Stimulated activated CD4-positive, alpha-beta T cell treated with anti-CD3 and anti-CD28 coated beads, Interleukin-1b, Interleukin-23, amount 100 ng/mL, for 24 hours (primary cell): Measurements from ENCODE around the gene KBTBD7.
"Not testable (repeated sequence)": the region's sequence is repeated elsewhere in the genome, so short reads cannot be mapped to it uniquely, and the experiment has no call there.

Experiments
- DNase-seq, 4 experiments: peaks; one replicate each; pipeline ENCODE4 v3.0.0-alpha.2; 2020; ENCODE audit warnings: low read depth in 4 of 4, low spot score in 1 of 4

The KBTBD7 gene

DNA sequence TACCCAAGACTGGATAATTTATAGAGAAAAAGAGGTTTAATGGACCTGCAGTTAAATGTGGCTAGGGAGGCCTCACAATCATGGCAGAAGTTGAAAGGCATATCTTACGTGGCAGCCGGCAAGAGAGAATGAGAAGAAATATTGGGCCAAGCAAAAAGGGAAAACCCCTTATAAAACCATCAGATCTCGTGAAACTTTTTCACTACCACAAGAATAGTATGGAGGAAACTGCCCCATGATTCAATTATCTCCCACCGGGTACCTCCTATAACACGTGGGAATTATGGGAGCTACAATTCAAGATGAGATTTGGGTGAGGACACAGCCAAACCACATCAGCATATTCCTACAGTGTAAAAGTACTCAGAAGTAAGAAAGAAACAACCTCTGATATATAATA, 4.7 kb upstream of the KBTBD7 start:
- DNase-seq = no peak

DNA sequence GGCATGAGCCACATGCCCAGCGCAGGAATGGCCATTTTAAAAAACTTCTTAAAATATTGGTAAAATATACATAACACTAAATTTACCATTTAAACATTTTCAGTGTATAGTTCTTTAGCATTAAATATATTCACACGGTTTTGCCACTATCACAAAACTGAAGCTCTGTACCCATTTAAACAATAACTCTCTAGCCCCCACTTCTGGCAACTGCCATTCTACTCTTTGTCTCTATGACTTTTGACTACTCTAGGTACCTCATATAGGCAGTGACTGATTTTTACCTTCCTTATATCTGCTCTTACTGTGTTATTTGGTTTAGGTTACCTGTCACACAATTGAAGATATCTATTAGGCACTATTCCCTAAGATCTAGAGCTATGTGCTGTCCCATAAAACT, 2.3 kb upstream of the KBTBD7 start:
- DNase-seq = no peak

GRCh38 chr13:41196011-41196410, 1.6 kb upstream of the KBTBD7 start:
- DNase-seq = no peak

DNA sequence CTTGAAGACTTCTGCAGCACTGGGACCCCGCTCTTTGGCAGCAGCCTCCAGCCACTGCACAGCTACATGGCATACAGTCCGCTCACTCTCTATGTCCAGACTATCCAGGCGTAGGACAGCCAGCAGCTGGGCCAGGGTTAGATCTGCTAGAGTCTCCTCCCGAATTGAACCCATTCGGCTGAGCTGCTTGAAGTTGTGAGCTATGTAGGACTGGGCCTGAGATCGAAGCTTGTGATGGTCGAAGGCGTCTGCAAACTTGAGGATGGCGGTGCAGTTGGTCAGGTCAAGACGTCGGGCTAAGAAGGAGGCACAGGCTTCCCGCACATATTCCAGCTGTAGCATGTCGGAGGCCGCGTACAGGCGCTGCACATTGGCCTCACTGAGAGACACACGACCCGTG, 900 bp downstream of the KBTBD7 start:
- no peak for DNase-seq

DNA sequence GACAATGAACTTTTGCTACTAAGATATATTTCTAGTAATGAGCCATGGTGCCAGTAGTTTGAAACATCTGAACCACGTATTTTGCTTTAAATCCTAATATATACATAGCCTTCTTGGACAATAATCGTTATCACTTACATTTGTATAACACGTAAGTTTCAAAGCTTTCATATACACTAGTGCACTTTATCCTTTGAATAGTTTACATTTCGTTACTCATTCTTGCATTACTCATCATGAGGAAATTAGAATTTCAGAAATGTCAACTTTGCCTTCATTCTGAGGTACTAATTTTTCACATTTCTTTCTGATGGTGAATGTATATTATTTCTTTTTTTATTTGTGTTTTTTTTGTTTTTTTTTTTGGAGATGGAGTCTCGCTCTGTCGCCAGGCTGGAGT, 5.8 kb downstream of the KBTBD7 start:
- no peak for DNase-seq

DNA sequence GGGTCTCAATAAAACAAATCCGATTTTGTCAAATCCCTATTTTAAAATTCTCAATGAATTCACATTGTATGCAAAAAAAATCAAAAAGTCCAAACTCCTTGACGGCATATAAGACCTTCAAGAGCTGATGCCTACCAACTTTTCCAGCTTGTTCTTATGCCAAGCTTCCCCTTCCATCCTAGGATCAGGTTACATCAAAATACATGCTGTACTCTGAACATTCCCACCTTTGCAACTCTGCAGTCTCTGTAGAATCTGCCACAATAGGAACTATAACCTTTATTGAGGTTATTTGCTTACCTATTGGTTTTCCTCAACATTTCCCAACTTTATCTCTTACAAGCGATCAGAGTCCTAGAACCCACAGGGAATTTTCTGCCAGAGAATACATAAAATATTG, 7.9 kb downstream of the KBTBD7 start:
- no peak for DNase-seq

GRCh38 chr13:41182231-41182630, 12.1 kb downstream of the KBTBD7 start:
- DNase-seq = no peak

DNA sequence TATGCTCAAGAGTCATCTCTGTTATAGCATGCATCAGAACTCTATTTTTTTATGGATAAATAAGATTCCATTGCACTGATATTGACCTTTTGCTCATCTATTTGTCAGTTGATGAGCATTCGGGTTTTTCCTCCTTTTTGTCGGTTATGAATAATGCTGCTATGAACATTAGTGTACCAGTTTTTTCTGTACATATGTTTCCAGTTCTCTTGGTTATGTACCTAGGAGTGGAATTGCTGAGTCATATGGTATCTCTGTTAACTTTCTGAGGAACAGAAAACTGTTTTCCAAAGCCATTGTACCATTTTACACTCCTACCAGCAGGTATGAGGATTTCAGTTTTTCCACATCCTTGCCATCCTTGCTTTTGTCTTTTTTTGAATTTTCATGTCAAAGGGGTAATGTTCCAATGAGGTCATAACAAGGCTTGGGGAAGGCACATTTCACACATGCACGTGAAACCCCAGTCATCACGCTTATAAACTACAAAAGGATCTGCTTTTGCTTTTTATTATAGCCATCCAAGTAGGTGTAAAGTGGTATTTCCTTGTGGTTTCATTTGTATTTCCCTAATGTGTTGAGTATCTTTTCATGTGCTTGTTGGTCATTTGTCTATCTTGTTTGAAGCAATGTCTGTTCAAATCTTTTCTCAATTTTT, 14.6 kb downstream of the KBTBD7 start:
- no peak for DNase-seq

- no peak for DNase-seq
Observed at GRCh38 chr13:41178040-41178439, 16.3 kb downstream of the KBTBD7 start.

- DNase-seq = no peak
Observed at GRCh38 chr13:41177616-41178015, 16.8 kb downstream of the KBTBD7 start.

GRCh38 chr13:41175576-41175975, 18.8 kb downstream of the KBTBD7 start:
- not testable (repeated sequence) for DNase-seq

GRCh38 chr13:41162151-41162550, 32.2 kb downstream of the KBTBD7 start:
- no peak for DNase-seq

- no peak for DNase-seq
Observed at GRCh38 chr13:41159174-41159573, 35.2 kb downstream of the KBTBD7 start.

- DNase-seq = no peak
Observed at GRCh38 chr13:41157048-41157717, 37.2 kb downstream of the KBTBD7 start.

DNA sequence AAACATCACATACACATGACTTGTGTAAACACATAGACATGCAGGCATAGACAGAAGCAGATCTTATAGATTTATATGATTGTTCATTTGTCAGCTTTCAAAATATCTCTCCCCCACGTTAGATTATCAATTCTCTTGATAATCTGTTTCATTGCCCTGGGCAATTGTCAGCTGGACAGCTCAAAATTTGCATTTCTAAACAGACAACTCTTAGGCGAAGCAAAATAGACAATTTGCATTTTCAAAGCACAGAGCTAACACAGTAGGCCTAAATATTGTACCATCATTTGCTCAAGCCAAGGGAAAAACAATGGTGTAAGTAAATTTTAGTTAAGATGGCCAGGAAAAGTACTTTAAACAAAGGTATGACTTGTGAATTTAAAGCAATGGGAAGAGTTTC, 37.7 kb downstream of the KBTBD7 start:
- DNase-seq = no peak

- no peak for DNase-seq
Observed at GRCh38 chr13:41154042-41154441, 40.3 kb downstream of the KBTBD7 start.

- DNase-seq = no peak
Observed at GRCh38 chr13:41152005-41152404, 42.4 kb downstream of the KBTBD7 start.

GRCh38 chr13:41150058-41150457, 44.3 kb downstream of the KBTBD7 start:
- no peak for DNase-seq

GRCh38 chr13:41148419-41149283, 45.7 kb downstream of the KBTBD7 start:
- no peak for DNase-seq

DNA sequence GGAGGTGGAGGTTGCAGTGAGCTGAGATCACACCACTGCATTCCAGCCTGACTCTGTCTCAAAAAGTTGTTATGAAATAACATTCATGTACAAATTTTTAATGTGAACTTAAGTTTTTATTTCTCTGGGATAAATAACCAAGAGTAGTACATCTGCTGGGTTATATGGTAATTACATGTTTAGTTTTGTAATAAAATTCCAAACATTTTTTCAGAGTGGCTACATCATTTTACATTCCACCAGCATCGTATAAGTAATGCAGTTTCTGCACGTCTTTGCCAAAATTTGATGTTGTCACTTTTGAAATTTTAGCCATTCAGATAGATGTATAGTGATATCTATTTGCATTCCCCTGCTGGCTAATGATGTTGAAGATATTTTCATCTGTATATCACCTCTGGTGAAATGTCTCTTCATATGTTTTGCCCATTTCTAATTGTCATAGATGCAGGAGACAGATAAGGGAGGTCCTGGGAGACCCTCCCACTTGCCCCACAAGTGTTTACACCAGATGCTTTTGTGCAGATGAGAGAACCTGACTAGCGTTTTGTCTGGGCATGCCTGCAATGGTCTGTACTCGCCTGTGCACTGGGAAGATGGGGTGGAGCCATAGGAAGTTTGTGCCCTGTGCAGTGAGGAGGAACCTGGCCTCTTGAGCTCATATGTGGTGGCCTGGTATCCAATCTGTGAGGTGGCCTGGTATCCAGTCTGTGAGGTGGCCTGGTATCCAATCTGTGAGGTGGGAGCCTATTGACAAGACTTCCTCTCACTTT, 49.0 kb downstream of the KBTBD7 start:
- no peak for DNase-seq

DNA sequence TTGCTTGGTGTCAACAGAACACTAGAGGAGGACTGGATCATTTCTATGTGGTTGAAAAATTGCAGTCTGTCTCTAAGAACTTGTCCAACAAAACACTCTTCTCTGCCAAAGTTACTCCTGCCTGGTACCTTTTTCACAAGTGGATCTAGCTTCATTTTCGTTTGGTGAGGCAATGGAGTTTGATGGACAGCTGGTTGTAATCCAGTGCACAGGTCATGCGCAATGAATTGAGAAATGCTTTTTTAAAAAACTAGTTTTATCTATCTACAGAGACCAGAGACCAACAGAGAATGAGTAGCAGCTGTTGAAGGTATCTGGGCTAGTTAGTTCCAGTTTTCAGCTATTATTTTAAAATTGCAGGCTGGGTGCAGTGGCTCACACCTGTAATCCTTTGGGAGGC, 49.8 kb downstream of the KBTBD7 start:
- no peak for DNase-seq
